Stimulated activated CD4-positive, alpha-beta T cell treated with anti-CD3 and anti-CD28 coated beads, Interleukin-1b, Interleukin-23, amount 100 ng/mL, for 24 hours (primary cell): ENCODE results near the gene ITSN2.
"Not testable (repeated sequence)": the region's sequence is repeated elsewhere in the genome, so short reads cannot be mapped to it uniquely, and the experiment has no call there.

ENCODE experiments used
- DNase-seq, 4 experiments: peaks; one replicate each; pipeline ENCODE4 v3.0.0-alpha.2; 2020; ENCODE audit warnings: low read depth in 4 of 4, low spot score in 1 of 4

The ITSN2 gene

DNA sequence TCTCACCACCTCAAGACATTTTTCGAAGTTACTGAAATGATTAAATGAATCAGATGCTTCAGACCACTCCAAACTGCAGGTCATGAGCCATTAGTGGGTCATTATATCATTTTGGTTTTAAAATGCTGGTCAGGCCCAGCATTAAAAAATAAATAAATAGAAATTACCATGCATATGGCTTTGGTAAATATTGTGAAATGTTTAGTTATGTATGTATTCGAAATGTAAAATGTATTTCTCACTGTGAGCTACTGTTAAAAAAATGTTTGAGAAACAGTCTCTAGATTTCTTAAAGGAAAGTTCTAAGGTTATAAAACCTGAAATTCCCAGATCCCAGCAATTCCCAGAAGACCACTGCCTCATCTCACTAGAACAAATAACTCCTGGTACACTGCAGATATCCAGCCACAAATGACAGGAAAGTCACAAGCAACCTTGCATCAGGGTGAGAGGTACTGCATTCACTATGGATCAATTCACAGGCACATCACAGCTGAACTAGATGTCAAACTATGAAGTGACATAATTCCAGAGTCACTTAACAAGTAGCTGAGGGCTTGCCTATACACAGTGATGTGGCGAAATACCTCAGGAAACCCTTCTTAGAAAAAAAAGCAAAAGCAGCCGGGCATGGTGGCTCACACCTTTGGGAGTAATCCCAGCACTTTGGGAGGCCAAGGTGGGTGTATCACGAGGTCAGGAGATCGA is 138.8 kb downstream of the ITSN2 start:
- no peak for DNase-seq

DNA sequence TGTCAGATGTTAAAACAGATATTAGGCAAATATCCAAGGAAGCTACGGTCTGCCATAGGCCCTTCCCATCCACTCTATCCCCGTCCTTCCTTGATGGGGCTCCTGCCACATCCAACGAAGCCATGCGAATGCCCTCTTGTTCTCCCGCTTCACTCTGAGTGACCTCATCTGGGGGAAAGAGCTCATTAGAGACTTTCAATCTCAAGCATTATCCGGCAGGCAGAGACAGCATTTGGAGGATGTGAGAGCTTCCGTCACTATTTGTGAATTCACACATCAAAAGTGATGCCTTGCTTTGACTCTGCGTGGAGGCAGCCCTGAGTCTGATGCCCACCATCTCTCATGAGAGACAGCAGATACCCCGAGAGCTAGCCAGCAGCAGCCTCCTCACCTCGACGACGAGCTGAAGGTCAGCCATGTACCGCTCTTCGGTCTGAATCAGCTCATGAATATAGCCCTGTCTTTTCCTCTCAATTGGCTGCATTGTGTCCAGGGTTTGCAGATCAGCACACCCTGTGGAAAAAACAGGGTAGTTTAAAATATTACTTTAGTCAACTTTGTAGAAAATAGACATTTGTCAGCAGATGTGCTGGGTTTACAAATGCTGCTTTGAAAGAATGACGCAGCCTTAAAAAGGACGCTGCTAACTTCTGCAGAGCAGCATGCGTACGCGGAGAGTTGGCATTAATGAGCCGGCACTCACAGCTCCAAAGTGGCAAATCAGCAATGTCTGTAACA is 139.6 kb downstream of the ITSN2 start:
- DNase-seq, result no peak

DNA sequence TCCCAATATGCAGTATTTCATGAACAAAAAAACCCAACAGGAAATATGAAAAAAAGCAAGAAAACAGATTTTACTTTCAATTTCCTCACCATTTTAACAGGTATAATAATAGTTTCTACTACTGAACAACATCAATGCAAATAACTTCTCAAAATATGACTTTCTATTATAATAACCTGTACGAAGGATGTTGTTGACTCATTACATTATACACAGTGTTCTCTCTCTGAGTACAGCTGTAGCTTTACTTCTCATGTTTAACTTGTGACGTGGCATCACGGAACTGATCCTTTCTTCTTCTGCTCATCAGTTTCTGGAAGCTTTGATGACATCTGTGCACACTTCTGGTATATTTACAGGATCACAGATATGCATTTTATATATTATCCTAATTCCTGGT is 145.5 kb downstream of the ITSN2 start:
- DNase-seq, result no peak

DNA sequence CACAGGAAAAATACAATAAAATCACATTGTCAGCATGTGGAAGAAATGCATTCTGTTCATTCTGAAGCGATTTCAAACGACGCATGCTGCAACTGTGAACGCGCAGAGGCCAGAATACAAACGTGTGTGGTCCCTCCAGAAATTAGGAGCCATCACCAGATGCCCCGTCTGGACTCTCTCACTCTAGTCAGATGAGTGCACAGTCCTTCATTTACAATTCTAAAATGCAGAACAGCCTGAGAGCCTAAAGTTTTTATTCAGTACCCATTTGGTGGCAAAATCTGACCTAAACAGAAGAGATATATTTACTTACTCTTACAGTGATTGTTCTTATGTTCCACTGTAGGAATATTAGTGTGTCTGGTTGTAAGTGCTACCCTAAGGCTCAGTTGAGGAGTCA is 148.9 kb downstream of the ITSN2 start:
- no peak for DNase-seq

DNA sequence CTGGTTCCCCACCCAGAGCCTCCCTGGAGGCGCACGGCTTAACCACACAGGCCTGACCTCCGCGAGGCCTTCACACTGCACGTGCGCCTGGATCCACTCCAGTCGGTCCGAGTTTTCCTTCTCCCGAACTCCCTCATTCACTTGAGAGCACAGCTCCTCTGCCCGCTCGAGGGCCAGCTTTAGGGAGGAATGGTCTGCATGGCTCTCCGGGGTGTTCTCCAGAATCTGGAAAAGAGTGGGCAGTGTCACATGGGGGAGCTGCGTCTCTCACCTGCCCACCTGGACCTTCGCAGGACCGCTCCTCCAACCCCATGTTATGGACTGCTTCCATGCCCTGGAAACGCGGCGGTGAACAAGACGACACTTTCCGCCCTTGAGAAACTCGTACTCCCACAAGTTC is 149.6 kb downstream of the ITSN2 start:
- no peak for DNase-seq

DNA sequence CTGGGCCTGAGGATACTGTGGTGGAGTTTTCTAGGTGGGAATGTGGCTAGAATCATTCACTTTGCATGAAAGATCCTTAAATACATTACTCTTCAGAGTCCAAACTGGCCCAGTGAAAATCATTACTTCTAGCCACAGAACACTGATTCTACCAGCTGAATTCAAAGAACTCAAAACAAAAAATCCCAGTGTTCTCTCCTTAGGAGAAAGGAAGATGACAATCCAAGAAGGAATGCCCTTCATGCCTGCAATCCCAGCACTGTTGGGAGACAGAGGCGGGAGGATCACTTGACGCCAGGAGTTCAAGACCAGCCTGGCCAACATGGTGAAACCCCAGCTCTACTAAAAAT is 150.3 kb downstream of the ITSN2 start:
- DNase-seq, result no peak

DNA sequence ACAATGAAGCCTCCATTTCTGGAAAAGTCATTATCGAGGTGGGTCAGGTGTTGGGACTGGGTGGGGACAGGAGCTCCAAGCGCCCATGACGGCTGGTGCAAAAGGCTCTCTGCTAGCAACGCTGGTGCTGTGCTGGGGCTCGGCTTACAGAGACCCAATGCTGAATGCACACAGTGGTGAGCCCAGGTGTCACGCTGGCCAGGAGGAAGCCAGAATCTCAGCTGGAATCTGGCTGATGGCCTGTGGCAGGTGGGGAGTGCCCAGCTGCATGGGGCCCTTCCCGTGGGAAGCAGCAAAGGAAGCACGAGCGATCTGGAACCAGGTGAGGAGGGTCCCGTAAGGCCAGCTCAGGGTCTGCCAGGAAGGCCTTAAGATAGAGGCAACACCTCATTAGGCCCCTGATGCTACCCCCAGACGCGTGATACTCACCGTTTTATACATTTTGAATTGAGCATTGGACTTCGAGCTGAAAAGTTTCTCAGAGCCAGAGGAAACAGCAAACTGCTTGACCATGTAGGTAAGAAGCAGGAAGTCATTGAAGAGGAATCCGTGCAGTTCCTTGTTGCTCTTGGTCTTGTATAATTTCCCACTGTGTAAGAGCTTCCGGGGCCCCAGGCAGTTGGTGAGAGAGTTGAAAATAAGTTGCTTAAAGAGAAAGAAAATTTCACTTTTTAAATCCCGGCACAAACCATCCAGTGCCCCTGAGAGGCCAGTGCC is 150.8 kb downstream of the ITSN2 start:
- no peak for DNase-seq

DNA sequence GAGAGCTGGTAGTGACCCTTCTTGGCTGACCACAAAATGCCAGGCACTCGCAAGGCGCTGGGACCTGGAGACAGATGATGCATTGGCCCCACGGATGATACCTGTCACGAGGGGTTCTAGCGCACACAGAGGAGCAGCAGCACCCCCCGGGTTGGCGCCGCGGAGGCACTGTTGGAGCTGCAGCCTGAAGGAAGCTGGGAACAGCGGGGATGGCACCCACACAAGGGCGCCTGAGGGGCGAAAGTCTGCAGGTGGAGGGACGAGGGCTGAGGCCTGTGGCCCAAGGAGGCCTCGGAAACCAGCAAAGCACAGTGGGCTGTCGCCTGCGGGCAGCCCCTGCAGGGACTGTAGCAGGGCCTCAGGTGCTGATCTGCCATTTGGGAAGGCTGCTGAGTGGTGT is 151.8 kb downstream of the ITSN2 start:
- DNase-seq, result no peak

DNA sequence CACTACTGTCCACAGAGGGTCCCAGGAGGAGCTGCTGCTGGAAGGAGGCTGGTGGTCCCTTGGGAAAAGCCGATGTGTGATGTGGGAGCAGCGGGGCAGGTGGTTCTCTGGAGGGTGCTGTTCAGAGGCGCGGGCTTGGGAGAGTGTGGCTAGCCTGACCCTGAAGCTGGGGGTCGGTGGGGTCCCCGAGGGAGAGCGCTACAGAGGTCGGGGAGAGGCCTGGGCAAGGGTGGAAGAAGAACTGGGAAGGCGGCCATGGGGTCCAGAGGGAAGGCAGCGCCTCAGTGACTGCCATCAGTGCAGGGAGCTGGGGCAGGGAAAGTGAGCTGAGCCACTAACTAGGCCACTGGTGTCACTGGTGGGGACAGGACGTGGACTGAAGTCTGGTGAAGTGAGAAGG is 153.0 kb downstream of the ITSN2 start:
- no peak for DNase-seq

DNA sequence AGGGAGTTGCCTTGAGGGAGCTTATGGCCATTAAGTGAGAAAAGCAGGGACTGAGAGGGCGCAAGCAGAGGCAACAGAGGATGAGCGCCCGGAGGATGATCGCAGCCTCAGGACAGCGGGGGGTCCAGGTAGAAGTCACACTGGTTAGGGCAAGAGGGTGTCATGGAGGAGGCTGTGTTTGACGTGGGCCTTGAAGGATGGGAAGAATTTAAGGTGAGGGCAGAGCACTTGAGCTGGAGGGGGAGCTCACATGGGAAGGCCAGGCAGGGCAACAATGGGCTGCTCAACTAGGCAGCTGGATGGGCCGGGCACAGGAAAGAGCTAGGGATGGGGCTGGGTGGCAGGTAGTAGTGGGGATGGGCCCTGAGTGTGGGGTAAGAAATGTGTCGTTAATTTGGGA is 153.6 kb downstream of the ITSN2 start:
- DNase-seq, result no peak

DNA sequence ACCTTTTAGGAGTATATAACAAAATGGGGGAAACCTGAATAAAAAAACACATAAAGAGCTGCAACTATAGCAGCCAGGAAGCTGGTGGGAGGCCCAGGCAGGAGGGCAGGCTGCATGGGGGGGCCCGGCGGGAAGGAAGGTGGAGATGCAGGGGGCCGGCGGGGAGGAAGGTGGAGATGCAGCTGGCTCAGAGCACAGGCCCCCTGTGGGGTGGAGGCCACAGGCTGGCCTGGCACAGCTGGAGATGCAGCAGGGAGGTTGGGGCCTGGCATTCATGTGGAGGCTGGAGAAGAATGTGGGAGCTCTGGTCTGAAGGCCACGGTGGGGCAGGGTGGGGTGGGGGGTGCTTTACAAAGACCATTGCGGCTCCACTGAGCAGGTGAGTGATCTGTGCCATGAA is 154.1 kb downstream of the ITSN2 start:
- no peak for DNase-seq

DNA sequence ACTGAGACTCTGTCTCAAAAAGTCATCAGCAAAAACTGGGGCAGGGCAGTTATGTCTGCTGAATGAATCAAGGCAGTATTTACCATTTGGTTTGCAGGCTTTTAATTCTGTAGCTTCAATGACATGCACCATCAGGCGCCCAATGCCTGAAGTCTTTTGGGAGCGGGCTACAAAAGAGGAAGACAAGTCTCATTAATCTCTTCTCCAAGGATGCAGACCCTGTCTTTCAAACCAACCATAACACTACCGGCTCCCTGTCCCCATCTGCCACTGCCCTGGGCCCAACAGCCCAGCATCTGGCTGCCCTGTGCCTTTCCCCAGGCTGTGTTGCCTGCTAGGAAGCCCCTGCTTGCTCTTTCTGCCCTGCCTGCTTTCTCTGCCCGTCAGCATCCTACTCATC is 155.2 kb downstream of the ITSN2 start:
- no peak for DNase-seq

DNA sequence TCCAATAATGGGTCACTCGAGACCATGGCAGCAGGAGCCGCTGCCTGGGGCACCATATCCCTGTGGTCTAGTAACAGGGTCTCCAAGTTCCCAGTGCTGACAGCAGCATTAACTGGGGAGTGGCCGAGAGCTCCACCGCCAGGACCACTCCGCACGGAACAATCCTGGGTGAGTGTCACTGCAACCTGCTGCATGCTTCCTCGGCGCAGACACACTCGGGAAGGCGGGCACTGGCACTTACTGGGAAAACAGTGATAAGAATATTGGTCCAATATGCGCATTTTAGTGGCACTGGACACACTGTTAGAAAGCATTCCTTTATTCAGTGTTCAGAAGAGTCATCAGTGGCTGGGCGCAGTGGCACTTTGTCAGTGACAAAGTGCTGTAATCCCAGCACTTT is 155.8 kb downstream of the ITSN2 start:
- DNase-seq, result no peak

DNA sequence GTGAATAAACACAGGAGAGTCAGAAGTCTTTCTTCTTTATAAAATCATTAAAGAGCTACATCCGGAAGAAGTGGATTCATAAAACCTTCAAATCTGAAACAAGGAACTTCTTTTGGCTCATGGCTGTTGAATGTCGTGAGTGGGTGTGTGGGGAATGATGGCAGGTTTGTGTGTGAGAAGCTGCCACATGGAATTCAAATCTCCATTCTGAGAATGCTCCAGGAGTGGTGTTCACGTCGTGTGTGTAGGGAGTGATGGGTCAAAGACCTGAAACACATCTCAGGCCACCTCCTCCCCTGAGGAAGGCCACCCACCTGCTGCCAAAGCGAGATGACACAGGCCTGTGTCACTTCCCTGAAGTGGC is 156.6 kb downstream of the ITSN2 start:
- no peak for DNase-seq

DNA sequence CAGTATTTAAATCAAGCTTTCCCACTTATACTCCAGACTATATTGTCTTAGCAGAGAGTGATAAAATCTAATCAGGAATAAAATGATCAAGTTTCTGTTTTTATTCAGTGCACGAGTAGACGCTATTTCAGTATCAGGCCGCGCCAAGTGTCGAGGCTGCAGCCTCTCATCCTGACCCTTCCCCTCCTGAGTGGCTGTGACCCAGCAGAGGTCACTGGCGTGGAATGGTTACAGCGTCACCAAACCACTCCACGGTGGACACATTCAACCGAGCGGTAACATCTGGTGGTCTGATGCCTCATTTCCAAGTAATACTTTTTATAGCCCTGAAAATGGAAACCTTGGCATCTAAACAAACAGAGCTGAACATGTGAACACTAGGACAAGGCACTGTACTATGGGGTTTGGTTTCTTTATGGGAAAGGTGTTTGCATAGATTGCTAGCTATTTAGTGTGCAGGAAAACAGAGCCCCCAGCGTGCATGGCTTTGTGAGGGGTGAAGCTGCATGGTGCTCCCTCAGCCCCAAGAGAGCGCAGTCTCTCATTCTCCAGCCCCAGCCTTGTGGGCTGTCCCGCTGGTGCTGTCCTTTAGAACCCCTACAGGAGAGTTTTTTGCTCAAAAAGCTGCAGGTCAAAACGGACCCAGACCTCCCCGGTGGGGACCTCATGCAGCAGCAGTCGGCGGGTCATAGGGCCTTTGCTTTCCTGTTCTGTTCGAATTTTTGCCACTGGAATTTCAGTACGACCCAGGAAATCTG is 157.1 kb downstream of the ITSN2 start:
- DNase-seq, result no peak

DNA sequence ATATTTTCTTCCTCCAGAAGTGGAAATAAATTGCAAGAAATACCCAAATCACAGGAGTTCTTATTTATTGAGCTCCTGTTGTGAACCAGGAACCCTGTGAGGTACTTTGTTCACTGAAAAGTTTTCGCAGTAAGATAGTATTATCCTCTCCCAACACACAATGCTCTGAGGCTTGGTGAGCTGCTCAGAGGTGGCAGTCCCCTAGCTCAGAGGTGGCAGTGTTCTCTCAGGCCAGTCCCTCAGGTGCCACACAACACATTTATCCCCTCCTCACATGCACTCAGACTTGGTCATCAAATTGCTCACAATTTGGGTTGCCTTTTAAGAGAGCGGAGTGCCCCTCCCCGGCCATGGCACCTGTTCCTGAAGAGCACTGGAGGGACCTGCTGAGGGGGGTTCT is 159.5 kb downstream of the ITSN2 start:
- DNase-seq, result no peak

DNA sequence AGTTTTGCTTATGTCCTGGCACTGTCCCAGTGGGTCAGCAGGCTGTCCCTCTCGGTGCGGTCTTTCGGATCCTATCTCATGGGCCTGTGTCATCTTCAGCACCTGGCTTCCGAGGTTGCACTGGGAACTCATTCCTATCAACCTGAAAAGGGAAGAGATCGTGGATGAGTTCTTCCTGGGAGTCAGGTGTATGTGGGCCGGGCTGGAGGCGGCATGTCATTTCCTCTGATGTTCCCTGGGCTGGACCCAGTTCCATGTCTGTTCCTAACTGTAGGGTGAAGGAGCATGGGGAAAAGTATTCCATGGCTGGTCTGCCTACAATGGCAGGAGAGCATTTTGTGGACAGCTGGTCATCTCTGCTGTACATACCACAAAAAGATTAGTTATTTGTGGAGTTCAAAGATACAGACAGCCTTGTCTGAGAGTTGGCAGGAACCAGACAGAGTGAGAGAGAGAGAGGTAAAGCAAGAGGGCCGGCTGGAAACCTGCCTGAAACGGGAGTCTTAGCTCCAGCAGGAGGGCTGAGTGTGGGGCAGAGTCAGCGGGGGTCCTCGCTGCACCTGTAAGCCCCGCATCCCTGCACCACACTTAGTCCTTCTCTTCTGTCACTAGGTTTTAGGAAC is 160.3 kb downstream of the ITSN2 start:
- no peak for DNase-seq

DNA sequence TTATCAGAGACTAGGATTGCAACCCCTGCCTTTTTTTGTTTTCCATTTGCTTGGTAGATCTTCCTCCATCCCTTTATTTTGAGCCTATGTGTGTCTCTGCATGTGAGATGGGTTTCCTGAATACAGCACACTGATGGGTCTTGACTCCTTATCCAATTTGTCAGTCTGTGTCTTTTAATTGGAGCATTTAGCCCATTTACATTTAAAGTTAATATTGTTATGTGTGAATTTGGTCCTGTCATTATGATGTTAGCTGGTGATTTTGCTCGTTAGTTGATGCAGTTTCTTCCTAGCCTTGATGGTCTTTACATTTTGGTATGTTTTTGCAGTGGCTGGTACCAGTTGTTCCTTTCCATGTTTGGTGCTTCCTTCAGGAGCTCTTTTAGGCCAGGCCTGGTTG is 163.1 kb downstream of the ITSN2 start:
- not testable (repeated sequence) for DNase-seq

DNA sequence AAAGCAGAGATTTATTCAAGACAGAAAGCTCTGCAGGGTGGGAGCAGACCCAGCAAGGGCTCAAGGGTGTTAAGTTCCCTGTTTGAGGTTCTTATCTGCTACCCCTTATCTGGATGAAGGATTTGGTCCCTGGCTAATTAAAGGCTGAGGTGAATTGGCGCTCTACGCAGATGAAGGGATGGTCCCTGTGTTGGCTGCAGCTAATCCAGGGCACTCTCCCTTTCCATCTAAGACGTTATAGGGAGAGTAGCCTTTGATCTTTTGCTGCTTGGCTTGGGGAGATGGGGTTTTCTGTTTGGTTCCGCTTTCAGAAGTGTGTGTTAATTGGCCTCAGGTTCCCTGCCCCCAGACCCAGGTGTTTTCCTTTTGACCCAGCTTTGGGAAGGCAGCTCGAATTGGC is 168.5 kb downstream of the ITSN2 start:
- no peak for DNase-seq

DNA sequence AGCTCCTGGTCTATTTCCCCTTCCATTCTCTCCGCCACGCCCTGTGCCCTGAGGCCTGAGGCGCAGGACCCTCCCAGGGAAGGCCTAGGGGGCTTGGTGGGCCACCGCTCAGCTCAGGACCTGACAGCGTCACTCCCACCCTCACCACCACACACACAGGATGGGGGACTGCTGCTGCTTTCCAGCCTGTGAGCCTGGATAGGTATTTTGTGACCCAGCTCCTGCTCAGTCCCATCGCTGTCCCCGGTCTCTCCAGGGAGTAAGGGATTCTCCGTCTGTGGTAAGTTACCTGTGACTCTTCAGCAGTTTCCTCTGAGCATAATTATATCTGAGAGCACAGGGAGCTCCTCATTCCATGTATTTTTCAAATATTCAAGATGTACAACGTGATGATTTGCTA is 169.2 kb downstream of the ITSN2 start:
- no peak for DNase-seq

DNA sequence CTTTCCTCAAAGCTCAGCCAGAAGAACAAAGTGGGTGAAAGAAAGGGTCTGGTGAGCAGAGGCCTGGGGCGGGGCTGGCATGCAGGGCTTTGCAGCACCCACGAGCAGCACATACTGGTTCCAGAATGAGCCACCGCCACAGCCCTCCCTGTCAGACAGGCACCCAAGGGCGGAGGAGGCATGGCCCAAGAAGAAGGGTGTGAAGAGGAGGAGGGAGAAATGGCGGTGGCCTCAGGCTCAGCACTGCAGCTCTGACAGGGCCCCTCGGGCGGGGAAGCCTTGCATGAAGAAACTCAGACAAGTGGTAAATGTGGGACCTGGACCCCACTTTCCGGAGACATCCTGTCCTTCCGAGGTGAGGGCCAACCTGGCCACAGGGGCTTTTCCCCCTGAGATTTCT is 169.8 kb downstream of the ITSN2 start:
- DNase-seq, result no peak
